A549 (cell line): ENCODE measurements around the gene ELANE.

Source experiments
- CHD2 ChIP-seq: fragments of 150-350 bp; IDR thresholded peaks from 2 replicates; pipeline ENCODE4 v1.6.1; 2014; ENCODE audit warnings: low read length; ENCODE audit not compliant: partially characterized antibody
- TF ChIP-seq, protein P1 (sequence below): fragments of >200 bp; sonication (Bioruptor Twin); formaldehyde crosslinking; IDR thresholded peaks from 3 replicates; pipeline ENCODE4 v1.5.1; 2016

DNA sequence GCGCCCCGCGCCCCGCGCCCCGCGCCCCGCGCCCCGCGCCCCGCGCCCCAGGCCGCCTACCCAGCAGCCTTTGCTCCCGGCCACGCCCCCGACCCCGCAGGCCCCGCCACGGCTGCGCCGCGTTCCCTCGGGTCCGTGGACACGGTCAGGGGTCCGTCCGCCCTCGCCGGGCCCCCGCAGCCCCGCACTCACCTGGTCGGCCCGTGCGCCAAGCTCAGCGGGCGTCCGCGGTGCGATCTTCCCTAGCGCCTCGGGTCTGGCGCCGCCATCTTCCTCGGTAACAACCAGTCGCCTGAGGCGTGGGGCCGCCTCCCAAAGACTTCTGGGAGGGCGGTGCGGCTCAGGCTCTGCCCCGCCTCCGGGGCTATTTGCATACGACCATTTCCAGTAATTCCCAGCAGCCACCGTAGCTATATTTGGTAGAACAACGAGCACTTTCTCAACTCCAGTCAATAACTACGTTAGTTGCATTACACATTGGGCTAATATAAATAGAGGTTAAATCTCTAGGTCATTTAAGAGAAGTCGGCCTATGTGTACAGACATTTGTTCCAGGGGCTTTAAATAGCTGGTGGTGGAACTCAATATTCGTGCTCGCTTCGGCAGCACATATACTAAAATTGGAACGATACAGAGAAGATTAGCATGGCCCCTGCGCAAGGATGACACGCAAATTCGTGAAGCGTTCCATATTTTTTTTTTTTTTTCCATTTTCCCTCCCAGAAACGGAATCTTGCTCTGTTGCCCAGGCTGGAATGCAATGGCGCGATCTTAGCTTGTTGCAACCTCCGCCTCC lies 41.0 kb downstream of the ELANE start, which contains the start of the genes MED16 and RNU6-9:
- TF ChIP-seq CHD2, result no peak
- TF ChIP-seq, protein P1, sequence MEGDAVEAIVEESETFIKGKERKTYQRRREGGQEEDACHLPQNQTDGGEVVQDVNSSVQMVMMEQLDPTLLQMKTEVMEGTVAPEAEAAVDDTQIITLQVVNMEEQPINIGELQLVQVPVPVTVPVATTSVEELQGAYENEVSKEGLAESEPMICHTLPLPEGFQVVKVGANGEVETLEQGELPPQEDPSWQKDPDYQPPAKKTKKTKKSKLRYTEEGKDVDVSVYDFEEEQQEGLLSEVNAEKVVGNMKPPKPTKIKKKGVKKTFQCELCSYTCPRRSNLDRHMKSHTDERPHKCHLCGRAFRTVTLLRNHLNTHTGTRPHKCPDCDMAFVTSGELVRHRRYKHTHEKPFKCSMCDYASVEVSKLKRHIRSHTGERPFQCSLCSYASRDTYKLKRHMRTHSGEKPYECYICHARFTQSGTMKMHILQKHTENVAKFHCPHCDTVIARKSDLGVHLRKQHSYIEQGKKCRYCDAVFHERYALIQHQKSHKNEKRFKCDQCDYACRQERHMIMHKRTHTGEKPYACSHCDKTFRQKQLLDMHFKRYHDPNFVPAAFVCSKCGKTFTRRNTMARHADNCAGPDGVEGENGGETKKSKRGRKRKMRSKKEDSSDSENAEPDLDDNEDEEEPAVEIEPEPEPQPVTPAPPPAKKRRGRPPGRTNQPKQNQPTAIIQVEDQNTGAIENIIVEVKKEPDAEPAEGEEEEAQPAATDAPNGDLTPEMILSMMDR, result no peak
